ENCODE results near the gene ZC3H10.
"Not testable (repeated sequence)": the region's sequence is repeated elsewhere in the genome, so short reads cannot be mapped to it uniquely, and the experiment has no call there.

Gene ZC3H10, protein sequence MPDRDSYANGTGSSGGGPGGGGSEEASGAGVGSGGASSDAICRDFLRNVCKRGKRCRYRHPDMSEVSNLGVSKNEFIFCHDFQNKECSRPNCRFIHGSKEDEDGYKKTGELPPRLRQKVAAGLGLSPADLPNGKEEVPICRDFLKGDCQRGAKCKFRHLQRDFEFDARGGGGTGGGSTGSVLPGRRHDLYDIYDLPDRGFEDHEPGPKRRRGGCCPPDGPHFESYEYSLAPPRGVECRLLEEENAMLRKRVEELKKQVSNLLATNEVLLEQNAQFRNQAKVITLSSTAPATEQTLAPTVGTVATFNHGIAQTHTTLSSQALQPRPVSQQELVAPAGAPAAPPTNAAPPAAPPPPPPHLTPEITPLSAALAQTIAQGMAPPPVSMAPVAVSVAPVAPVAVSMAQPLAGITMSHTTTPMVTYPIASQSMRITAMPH

GRCh38 chr12:56117778-56118687 lies at the start of gene ZC3H10:
TSS of gene ZC3H10 (plus strand) at chr12:56118266. CDS start at chr12:56120563, 2,297 bp downstream.
- DNase-seq (ENCODE audit: low read depth, low spot score), result peak; percentile 99

- DNase-seq (ENCODE audit: low read depth, low spot score), result no peak
Measured at GRCh38 chr12:56071648-56072047, 46.4 kb upstream of the ZC3H10 start.

- no peak for DNase-seq (ENCODE audit: low read depth, low spot score)
Measured at GRCh38 chr12:56074396-56074795, 43.7 kb upstream of the ZC3H10 start.

DNA sequence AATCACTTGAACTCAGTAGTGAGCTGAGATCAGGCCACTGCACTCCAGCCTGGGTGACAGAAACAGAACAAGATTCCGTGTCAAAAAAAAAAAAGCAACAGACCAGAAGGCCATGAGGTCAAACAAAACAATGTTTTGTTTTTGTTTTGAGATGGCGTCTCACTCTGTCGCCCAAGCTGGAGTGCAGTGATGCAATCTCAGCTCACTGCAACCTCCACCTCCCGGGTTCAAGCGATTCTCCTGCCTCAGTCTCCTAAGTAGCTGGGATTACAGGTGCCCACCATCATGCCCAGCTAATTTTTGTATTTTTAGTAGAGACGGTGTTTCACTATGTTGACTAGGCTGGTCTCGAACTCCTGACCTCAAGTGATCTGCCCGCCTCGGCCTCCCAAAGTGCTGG lies 40.1 kb upstream of the ZC3H10 start:
- not testable (repeated sequence) for DNase-seq (ENCODE audit: low read depth, low spot score)

- DNase-seq (ENCODE audit: low read depth, low spot score), result no peak
Measured at GRCh38 chr12:56078427-56078826, 39.6 kb upstream of the ZC3H10 start.

DNA sequence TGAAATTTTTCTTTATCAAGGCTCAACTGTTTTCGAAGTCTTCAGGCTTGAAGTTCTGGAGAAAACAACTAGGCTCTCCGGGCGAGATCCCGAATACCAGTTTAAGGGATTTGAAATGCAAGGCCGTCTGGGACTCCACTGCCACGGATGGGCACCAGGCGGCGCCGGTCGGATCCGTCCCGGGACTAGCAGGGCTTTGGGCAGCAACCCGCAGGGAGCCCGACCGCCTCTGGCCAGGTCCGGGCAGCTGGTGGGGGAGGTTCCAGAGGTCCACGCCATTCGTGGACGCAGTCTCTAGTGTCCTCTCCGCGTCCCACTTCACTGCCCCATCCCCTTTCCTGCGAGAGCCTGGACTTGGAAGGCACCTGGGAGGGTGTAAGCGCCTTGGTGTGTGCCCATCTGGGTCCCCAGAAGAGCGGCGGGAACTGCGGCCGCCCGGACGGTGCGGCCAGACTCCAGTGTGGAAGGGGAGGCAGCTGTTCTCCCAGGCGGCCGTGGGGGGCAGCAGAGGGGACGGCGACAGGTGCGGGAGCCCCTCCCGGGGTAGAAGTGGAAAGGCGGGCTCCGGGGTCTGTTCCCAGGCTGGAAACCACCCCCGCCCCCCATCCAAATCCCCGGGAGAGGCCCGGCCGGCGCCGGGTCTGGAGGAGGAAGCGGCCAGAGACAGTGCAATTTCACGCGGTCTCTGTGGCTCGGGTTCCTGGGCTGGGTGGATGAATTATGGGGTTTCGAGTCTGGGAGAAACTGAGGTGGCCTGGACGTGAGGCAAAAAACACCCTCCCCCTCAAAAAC lies 38.9 kb upstream of the ZC3H10 start:
- DNase-seq (ENCODE audit: low read depth, low spot score), result peak; percentile 35

GRCh38 chr12:56079723-56080555 lies 38.1 kb upstream of the ZC3H10 start, which contains the start of gene ERBB3:
TSS of gene ERBB3 (plus strand) at chr12:56080165. CDS start at chr12:56080301, 136 bp downstream.
- DNase-seq (ENCODE audit: low read depth, low spot score), result no peak

DNA sequence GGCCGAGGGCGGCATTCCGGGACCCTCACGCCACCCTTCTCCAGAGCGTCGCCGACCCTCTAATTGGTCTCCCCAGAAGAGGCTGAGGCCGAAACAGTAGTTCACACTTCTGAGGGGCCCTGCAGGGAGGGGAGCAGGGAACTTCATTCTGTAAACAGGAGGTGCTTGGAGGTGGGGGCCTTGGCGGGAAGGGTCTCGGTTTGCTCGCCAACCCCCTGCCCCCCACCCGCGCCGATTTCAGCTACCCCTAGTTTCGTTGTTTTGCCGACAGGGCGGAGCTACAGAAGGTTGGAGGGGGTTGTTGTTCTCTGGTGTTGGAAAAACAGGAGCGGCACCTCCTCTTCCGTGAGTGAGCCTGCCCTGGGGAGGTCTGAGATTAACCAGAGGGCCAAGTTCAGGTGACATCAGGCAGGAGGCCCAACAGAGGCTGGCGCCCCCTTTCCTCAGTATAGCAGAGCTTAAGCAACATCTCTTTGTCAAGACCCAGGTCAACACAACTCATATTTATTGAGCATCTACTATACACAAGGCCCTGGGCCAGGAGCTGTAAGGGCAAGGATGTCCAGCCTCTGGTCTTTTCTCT lies 37.4 kb upstream of the ZC3H10 start:
- DNase-seq (ENCODE audit: low read depth, low spot score), result no peak

- no peak for DNase-seq (ENCODE audit: low read depth, low spot score)
Measured at GRCh38 chr12:56081393-56082347, 36.4 kb upstream of the ZC3H10 start.

- DNase-seq (ENCODE audit: low read depth, low spot score), result no peak
Measured at GRCh38 chr12:56082382-56082781, 35.7 kb upstream of the ZC3H10 start.

DNA sequence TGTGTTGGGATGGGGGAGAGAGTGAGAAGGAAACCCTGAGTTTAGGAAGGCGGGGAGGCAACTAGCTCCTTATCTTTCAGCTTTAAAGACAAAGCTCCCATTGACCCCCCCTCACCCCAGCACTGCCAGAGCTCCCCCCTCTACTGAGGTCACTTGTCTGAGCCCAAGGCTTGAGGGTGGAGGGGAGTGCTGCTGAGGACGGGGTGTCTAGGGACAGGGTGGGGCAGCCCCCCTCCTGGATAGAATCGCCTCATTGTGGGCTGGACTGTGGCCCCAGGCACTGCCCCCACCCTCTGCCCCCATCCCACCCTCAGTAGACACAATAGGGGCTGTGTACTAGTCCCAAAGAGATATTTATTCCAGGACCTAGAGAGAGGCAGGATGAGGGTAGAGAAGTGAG lies 35.1 kb upstream of the ZC3H10 start:
- no peak for DNase-seq (ENCODE audit: low read depth, low spot score)

GRCh38 chr12:56084958-56085543 lies 33.0 kb upstream of the ZC3H10 start:
- no peak for DNase-seq (ENCODE audit: low read depth, low spot score)

- no peak for DNase-seq (ENCODE audit: low read depth, low spot score)
Measured at GRCh38 chr12:56086096-56086495, 32.0 kb upstream of the ZC3H10 start.

DNA sequence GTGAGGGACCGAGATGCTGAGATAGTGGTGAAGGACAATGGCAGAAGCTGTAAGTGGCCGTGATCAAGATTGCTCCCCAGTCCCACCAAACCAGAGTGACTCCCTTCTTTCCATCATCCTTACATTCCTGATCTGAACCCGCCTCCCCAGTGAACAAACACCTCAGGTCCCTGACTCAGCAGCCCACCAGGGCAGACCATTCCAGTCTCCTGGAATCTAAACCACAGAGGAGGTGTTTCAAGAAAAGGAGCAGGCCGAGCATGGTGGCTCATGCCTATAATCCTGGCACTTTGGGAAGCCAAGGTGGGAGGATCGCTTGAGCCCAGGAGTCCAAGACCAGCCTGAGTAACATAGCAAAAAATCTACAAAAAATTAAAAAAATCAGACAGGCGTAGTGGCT lies 31.5 kb upstream of the ZC3H10 start:
- no peak for DNase-seq (ENCODE audit: low read depth, low spot score)

GRCh38 chr12:56087220-56087619 lies 30.8 kb upstream of the ZC3H10 start:
- no peak for DNase-seq (ENCODE audit: low read depth, low spot score)

DNA sequence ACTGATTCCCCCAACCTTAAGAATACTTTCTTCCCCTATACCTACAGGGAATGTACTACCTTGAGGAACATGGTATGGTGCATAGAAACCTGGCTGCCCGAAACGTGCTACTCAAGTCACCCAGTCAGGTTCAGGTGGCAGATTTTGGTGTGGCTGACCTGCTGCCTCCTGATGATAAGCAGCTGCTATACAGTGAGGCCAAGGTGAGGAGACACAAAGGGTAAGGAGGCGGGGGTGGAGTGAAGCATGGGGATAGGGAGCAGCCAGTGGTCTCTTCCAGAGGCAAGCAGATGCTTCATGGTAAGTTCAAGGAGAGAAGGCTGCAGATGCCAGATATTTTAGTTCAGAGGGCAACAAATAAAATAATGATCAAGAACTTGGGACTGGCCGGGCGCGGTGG lies 20.3 kb upstream of the ZC3H10 start:
- DNase-seq (ENCODE audit: low read depth, low spot score), result no peak

DNA sequence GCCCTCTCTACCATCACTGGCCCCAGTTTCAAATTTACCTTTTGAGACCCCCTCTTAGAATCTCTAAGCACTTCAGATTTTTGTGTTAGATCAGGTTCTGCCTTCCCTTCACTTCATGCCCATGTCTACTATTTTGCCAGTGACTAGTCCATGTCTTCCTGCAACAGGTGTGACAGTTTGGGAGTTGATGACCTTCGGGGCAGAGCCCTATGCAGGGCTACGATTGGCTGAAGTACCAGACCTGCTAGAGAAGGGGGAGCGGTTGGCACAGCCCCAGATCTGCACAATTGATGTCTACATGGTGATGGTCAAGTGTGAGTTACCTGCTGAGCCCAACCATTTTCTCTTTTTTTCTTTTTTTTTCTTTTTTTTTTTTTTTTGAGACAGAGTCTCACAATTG lies 19.5 kb upstream of the ZC3H10 start:
- no peak for DNase-seq (ENCODE audit: low read depth, low spot score)

DNA sequence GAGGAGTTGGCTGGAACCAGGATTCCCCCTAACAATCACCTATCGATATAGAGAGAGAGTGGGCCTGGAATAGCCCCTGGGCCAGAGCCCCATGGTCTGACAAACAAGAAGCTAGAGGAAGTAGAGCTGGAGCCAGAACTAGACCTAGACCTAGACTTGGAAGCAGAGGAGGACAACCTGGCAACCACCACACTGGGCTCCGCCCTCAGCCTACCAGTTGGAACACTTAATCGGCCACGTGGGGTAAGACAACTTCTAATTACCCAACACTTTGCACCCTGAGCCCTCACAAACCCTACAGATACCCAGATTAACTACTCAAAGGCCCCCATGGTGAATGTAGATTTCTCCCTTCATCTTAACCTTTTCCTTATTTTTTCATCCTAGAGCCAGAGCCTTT lies 18.3 kb upstream of the ZC3H10 start:
- DNase-seq (ENCODE audit: low read depth, low spot score), result no peak

GRCh38 chr12:56101045-56101444 lies 17.0 kb upstream of the ZC3H10 start:
- DNase-seq (ENCODE audit: low read depth, low spot score), result no peak

Measured in iPS DF 19.7 (cell line).